A549 treated with ZK216348 at 1 μM for 4 hours (cell line): ENCODE results near the gene PIK3R5. TPM values are rescaled to one million over a fixed set of nuclear protein-coding genes. Genes with fewer than 3 reads are reported as not detected.

Experiments
- total RNA-seq: library from RNA; stranded (reverse); fragments of 200-300 nt; extraction: Qiagen RNA extraction; gene quantifications from 5 replicates; pipeline ENCODE4 v1.2.3, GENCODE V29; 2022; ENCODE audit warnings: low read depth

PIK3R5 gene, protein sequence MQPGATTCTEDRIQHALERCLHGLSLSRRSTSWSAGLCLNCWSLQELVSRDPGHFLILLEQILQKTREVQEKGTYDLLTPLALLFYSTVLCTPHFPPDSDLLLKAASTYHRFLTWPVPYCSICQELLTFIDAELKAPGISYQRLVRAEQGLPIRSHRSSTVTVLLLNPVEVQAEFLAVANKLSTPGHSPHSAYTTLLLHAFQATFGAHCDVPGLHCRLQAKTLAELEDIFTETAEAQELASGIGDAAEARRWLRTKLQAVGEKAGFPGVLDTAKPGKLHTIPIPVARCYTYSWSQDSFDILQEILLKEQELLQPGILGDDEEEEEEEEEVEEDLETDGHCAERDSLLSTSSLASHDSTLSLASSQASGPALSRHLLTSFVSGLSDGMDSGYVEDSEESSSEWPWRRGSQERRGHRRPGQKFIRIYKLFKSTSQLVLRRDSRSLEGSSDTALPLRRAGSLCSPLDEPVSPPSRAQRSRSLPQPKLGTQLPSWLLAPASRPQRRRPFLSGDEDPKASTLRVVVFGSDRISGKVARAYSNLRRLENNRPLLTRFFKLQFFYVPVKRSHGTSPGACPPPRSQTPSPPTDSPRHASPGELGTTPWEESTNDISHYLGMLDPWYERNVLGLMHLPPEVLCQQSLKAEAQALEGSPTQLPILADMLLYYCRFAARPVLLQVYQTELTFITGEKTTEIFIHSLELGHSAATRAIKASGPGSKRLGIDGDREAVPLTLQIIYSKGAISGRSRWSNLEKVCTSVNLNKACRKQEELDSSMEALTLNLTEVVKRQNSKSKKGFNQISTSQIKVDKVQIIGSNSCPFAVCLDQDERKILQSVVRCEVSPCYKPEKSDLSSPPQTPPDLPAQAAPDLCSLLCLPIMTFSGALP
- total RNA-seq = 0.04 to 0.09 TPM in 2 of 5 replicates, not detected in the others

DNA sequence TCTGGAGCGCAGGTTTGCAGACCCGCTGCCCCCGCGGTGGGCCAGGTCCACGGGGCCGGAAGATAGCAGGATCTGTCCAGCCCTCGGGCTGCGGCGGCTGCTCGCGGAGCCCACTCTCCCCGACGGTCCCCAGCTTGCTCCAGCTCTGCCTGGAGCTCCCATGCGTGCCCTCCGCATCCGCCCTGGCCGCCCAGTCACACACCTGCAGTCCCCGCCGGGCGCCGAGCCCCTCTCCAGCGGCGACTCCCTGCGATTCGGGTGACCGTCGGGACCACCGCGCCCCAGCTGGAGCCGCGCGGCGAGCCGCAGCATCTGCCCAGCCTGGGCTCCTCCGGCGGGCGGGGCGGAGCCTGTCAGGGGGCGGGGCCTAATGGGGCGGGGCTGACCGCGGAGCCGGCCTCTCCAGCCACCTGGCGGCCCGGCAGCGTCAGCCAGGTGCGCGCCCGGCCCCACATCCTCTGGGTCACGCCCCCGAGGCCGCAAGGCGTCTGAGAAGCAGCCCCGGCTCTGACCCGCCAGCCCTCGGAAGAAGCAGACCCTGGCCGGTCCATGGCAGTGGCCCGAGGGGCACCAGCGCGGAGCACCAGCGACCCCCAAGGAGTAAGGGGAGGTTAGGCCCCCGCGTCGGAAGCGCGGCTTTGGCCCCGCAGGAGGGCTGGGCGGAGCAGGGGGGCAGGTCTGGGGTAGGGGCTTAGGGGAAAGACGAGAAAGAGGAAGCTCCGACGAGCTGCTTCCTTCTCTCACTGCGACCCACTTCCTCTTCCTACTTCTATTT is at the start of gene PIK3R5:
Gene PIK3R5, minus strand, starts transcription at position 314 of the 775 bp plus-strand sequence. CDS start 54,213 bp downstream, outside the sequence.

DNA sequence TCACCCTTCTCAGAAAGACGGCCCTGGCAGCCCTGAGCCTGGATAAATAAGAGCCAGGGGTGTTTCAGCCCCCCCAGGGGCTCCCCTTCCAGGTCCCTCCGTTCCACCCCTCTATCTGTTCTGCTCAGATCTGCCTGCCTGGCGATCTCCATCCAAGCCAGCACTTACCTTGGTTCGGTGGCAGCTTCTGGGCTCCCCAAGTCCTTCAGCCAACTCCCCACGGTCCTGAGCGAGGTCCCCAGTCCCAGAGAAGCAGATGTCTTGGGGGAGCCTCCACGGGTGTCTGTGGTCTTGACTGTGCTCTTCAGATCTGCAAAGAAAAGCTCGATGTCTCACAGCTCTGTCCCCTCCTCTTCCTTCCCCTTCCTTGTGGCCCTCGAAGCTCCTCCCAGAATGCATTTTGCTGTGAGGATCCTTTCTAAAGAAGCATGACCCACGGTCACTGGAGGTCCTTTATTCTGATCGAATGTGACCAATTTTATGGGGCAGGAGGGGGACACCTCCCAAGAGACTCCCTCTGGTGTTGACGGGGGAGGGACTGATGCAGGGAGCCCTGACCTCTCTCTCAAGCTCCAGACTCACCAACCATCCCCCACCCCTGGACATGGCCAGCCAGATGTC is 98.0 kb downstream of the PIK3R5 start, which contains the start of gene PIK3R6:
Gene PIK3R6, minus strand, starts transcription at position 314 of the 621 bp plus-strand sequence. CDS start 17,880 bp downstream, outside the sequence.

Other genes with a start within 250 kb of the PIK3R5 start
- not detected in 5 replicates for gene CCDC42, start 220.9 kb downstream of the PIK3R5 start, total RNA-seq
- not detected in 5 replicates for gene SPDYE4, start 207.2 kb downstream of the PIK3R5 start, total RNA-seq
- not detected in 5 replicates for gene MFSD6L, start 166.3 kb downstream of the PIK3R5 start, total RNA-seq
- gene PIK3R6, start 98.0 kb downstream of the PIK3R5 start, total RNA-seq = 0.07 TPM in 1 of 5 replicates, not detected in the others
- 0.37 to 0.55 TPM (median 0.43 TPM) in 5 replicates for gene NTN1, start 55.8 kb upstream of the PIK3R5 start, total RNA-seq